ENCODE measurements around the gene ASH1L. TPM values are rescaled to one million over a fixed set of nuclear protein-coding genes. Genes with fewer than 3 reads are reported as not detected.
A peak's percentile ranks its signal among the peaks of the same experiment; 100 is the strongest.

ASH1L gene
- total and polyA plus RNA-seq, 2 donors (not counting 3 experiments of a cell fraction or from before 2014, with no cell fraction given): 11.6 to 29.2 TPM

DNA sequence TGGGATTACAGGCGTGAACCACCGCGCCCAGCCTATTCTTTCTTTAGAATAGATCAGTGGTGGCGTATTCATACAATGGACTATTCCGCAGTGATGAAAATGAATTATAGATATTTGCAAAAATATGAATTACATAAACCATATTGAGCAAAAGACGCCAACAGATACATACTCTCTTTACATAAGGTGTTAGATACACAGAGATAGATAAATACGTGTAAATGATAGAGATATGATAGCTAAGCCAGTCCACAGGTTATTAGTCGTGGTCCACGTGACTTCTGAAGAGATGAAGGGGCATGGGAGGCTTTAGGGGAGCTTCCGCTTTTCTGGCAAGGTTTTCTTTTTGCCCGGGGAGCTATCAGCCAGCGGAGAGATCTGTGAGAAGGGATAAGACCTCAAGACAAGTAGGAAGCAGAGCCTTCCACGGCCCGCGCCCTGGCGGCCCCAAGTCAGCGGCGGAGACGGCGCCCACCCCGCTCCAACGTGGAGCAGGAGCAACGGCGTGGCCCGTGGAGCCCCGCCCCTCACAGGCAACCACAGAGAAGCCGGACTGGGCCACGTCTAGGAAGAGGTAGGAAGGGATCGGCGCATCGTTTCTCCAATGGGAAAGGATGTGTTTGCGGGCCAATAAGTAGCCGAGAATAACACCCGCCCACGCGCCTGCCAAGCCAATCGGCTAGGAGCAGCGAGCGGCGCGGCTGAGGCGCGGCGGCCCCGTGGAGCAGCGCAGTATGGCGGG is 47.1 kb upstream of the ASH1L start, which contains the start of gene MSTO1:
TSS of gene MSTO1 (plus strand) at position 704 of the 742 bp plus-strand sequence. CDS start at position 735, 31 bp downstream.
- BruUV-seq (replicated peaks): TSS peak; percentile 97
- CTCF ChIA-PET: no interaction called here

More for the DNA sequence above, 47.1 kb upstream of the ASH1L start, which contains the start of gene MSTO1:
- Histone ChIP-seq H3K4me2 (ENCODE audit: insufficient read depth, low read length) (peak within 1 kb of the TSS; percentile 81), H3K36me3 (ENCODE audit: control insufficient read depth in 2 of 2, extremely low read depth in 1 of 2, insufficient read depth in 2 of 2, low read length in 2 of 2) (peaks cover 0 to 6% of the 10 kb centered on the region in 2 experiments), H3K9ac (replicated peaks; ENCODE audit: extremely low read depth, insufficient read depth, low read length) (peak within 1 kb of the TSS; percentile 69), H3K27me3 (ENCODE audit: control insufficient read depth in 2 of 2, insufficient read depth in 2 of 2, low read length in 2 of 2) (no peaks in the 10 kb centered on the region), H3K9me3 (replicated peaks; ENCODE audit: control insufficient read depth, insufficient read depth, low read length) (no peaks in the 10 kb centered on the region), H2AFZ (ENCODE audit: low read depth, low read length) (peak within 1 kb of the TSS; percentile 85), H3K4me1 (ENCODE audit: control insufficient read depth, extremely low read depth, insufficient read depth, low read length) (no peaks in the 10 kb centered on the region), H4K20me1 (replicated peaks; ENCODE audit: control insufficient read depth, extremely low read depth, insufficient read depth, low read length) (no peaks in the 10 kb centered on the region), H3K79me2 (ENCODE audit: control insufficient read depth, insufficient read depth, low read length) (peaks cover 2% of the 10 kb centered on the region), H3K9me1 (replicated peaks; ENCODE audit: control insufficient read depth, extremely low read depth, insufficient read depth, low read length) (no peaks in the 10 kb centered on the region), H3K27ac (ENCODE audit: insufficient read depth, low read depth, low read length) (peak within 1 kb of the TSS; percentile 29), H3K4me3 (replicated peaks in 1 of 3; ENCODE audit: insufficient read depth in 1 of 3, low read depth in 1 of 3, low read length in 3 of 3) (peak within 1 kb of the TSS; percentile 25 to 76 (median 39))
- peak; percentile 100 for FAIRE-seq
- peak; percentile 96 for DNase-seq (ENCODE audit: low read depth, low spot score)
- intact Hi-C loops (cut with micrococcal nuclease) (no loop called here), dilution Hi-C loops (cut with MboI; ENCODE audit: extremely low pct_ligation_motif_present, low sequenced_read_pairs) (no loop called here)
- POLR2A ChIA-PET: no interaction called here
- no peak for TF ChIP-seq GATA2 (IDR thresholded peaks at IDR 0.05; ENCODE audit: insufficient read depth, insufficient read length, low read depth, low read length)
- TF ChIP-seq EZH2 (IDR thresholded peaks at IDR 0.05; ENCODE audit: borderline replicate concordance, low read depth, low read length, severe bottlenecking): no peak
- peak; percentile 70 for TF ChIP-seq POLR2A (IDR thresholded peaks at IDR 0.05; ENCODE audit: low read depth, low read length)
- no peak for TF ChIP-seq JUN (IDR thresholded peaks at IDR 0.05; ENCODE audit: borderline replicate concordance, insufficient read depth, insufficient read length, low read depth)
- TF ChIP-seq, protein P1, sequence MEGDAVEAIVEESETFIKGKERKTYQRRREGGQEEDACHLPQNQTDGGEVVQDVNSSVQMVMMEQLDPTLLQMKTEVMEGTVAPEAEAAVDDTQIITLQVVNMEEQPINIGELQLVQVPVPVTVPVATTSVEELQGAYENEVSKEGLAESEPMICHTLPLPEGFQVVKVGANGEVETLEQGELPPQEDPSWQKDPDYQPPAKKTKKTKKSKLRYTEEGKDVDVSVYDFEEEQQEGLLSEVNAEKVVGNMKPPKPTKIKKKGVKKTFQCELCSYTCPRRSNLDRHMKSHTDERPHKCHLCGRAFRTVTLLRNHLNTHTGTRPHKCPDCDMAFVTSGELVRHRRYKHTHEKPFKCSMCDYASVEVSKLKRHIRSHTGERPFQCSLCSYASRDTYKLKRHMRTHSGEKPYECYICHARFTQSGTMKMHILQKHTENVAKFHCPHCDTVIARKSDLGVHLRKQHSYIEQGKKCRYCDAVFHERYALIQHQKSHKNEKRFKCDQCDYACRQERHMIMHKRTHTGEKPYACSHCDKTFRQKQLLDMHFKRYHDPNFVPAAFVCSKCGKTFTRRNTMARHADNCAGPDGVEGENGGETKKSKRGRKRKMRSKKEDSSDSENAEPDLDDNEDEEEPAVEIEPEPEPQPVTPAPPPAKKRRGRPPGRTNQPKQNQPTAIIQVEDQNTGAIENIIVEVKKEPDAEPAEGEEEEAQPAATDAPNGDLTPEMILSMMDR (IDR thresholded peaks at IDR 0.05; ENCODE audit: extremely low read depth in 1 of 2, insufficient read depth in 1 of 2, low read depth in 1 of 2, low read length in 2 of 2): no peak
- peak; percentile 76 for TF ChIP-seq MYC (IDR thresholded peaks at IDR 0.05; ENCODE audit: low read depth, low read length)
- TF ChIP-seq FOS (IDR thresholded peaks at IDR 0.05; ENCODE audit: borderline replicate concordance, insufficient read depth, low read length): no peak
- peak; percentile 74 for TF ChIP-seq POLR2AphosphoS5 (IDR thresholded peaks at IDR 0.05; ENCODE audit: insufficient read depth, low read depth, low read length)
- TF ChIP-seq, protein P2, sequence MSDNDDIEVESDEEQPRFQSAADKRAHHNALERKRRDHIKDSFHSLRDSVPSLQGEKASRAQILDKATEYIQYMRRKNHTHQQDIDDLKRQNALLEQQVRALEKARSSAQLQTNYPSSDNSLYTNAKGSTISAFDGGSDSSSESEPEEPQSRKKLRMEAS (IDR thresholded peaks at IDR 0.05; ENCODE audit: insufficient read depth, insufficient read length): peak; percentile 13

Measured in endothelial cell of umbilical vein (primary cell).